NK-92 (cell line): ENCODE measurements around the gene HMGN1.
A peak's percentile ranks its signal among the peaks of the same experiment; 100 is the strongest.
"Not testable (repeated sequence)": the region's sequence is repeated elsewhere in the genome, so short reads cannot be mapped to it uniquely, and the experiment has no call there.

Experiments used
- DNase-seq: peaks from one replicate; lab custom pipeline; 2025; ENCODE audit not compliant: unreplicated experiment; lab: John Stamatoyannopoulos, UW

The HMGN1 gene

DNA sequence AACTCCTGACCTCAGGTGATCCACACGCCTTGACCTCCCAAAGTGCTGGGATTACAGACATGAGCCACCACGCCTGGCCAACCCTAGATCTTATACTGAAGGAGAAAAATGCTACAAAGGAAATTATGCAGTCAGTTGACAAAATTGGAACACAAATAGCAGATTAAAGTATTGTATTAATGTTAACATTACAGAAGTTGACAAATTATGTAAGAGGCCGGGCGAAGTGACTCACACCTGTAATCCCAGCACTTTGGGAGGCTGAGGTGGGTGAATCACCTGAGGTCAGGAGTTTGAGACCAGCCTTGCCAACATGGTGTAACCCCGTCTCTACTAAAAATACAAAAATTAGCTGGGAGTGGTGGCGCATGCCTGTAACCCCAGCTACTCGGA, 21.0 kb upstream of the HMGN1 start:
- not testable (repeated sequence) for DNase-seq

DNA sequence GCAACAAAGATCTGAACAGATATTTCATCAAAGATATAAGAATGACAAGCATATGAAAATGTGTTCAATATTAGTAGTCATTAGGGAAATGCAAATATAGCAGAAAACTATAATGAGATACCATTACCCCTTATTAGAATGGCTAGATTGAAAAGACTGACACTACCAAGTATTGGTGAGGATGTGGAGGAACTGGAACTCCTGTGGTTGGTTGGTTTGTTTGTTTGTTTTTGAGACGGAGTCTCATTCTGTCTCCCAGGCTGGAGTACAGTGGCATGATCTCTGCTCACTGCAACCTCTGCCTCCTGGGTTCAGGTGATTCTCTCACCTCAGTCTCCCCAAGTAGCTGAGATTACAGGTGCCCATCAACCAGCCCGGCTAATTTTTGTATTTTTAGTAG, 18.9 kb upstream of the HMGN1 start:
- no peak for DNase-seq

DNA sequence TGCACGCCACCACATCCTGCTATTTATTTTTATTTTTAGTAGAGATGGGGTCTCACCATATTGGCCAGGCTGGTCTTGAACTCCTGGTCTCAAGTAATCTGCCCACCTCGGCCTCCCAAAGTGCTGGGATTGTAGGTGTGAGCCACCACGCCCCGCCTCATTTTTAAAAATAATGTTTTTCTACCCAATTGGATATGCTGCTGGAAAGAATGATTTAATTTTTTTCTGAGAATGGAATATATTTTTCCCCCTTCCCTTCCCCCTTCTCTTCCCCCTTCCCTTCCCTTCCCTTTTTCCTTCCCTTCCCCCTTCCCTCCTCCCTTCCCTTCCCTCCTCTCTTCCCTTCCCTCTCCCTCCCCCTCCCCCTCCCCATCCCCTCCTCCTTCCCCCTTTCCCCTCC, 17.7 kb upstream of the HMGN1 start:
- DNase-seq, result no peak

DNA sequence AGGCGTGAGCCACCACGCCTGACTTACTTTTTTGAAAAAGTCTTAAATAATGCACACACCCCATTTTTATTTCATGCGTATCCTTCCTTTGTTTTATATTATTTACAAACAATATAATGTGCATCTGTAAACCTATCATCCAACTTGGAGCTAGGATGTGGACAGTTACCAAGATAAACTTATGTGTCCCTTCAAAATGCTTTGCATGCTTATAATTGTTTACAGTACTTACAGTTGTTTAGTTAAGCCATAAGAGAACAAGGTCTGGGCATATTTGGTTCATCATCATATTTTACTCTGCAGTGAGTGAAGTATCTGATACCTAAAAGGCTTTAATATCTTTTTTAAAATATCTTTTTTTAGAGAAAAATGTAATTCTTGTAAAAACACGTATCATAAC, 16.1 kb upstream of the HMGN1 start:
- no peak for DNase-seq

DNA sequence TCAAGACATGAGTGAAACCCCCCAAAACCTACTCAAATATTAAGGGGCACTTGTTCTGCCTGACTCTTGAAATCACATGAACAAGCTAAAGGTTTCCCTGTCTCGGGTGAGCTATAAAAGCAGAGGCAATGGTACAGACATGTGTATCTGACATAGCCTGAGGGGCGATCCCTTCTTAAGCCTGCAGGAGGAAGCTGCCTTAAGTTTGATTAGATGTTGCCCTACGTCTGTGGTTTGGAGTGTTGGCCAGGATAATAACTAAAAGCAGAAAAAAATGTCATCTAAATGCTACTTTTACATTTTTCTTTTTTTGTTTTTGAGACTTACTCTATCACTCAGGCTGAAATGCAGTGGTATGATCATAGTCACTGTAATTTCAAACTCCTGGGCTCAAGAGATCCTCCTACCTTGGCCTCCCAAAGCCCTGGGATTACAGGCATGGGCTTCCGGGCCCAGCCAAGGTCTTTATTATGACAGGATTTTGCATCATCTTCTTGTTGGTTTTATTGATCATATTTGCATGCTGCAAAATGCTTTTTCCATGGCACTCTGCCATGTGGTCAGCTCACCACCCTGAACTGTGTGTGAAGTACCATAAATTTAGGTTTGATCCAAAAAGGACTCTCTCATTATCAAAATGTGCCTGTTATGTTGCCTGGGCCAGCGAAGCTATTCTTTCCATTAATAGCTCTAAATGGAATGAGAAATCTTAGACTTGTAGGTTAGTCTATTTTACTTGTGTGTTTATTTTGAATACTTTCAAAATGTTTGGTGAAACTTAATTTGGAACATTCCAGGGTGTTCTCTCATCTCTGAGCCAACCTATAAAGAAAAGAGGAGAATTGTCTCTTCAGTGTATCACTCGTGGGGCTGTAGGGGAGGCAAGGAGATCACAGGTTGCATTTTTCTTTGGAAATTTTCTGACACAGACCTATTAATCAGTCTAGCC, 15.0 kb upstream of the HMGN1 start:
- DNase-seq, result no peak

DNA sequence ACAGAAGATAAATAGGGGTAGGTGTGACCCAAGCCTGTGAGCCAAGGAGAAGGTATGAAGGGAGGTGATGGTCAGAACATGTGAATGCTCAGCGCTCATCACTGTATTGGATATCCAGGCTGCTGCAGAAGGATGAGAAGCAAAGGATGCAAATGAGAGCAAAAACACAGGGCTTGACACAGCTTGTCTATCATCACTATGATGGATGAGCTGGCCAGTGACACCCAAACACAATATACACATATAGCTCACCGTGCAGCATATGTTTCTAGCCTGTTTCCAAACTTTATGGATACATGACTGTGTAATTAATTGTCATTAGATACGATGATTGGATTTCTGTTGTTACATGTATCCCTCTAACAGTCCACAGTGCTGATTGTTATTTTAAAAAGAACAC, 13.8 kb upstream of the HMGN1 start:
- DNase-seq, result no peak

DNA sequence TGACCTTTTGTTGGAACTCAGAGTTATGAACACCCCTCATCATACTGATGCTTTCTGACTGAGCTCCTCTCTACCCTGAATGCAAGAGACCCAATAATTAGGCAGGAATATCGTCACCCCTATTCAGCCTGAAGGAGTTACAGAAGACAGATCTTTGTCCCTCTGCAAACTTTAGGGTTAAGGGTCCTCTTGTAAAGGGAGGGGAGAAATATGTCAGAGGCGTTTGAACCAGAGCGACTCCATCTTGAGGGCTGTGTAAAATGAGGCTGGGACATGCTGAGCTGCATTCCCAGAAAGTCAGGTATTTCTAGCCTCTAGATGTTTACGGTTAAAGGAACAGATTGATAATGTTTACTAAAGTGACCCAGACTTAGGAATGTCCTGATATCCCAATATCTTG, 10.5 kb upstream of the HMGN1 start:
- no peak for DNase-seq

DNA sequence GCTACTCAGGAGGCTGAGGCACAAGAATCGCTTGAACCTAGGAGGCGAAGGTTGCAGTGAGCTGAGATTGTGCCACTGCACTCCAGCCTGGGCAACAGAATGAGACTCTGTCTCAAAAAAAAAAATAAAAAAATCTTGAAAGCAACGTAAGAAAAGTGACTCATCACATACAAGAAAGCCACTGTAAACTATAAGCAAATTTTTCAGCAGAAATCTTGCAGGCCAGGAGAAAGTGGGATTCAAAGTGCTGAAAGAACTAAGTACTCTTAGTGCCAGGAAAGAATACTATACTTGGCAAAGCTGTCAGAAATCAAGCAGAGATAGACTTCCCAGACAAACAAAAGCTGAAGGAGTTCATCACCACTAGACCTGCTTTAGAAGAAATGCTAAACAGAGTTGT, 4.4 kb upstream of the HMGN1 start:
- no peak for DNase-seq

DNA sequence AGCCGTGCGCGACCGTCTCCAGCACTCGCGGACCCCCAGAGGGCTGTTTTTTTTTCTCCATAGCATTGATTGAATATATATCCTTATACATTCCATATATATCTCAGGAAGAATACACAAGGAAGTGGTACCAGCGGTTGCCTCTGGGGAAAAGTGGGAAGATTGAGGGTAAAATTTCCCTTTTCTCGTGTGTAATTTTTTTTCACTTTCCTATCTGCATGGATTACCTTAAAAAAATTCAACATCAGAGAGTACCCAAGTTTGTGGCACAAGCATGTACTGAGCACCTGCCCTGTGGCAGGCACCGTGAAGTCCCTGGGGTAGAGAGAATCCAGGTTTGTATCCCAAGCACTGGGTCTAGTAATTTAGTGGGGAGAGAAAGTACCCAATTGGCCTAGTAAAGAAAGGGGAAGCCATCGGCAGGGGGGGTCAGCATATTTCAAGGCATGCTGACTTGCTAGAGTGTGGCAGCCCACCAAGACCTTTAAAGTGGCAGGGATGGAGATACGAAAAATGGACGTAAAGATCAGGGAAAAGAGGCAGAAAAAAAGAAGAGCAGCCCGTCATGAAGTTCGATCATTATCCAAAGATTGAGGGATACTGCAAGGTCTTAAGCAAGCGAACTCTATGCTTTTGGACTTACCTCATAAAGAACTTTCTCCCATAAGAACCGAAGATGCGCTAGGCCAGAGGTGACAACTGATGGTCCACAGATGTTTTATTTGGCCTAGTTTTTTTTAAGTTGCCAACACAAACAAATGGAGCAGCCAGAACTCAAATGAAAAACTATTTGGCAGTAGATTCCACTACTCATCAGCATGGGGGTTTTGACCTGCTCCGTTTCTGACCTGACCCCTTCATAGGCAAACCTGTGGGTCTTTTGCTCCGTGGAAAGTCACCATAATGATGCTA, 1.5 kb upstream of the HMGN1 start:
- no peak for DNase-seq

DNA sequence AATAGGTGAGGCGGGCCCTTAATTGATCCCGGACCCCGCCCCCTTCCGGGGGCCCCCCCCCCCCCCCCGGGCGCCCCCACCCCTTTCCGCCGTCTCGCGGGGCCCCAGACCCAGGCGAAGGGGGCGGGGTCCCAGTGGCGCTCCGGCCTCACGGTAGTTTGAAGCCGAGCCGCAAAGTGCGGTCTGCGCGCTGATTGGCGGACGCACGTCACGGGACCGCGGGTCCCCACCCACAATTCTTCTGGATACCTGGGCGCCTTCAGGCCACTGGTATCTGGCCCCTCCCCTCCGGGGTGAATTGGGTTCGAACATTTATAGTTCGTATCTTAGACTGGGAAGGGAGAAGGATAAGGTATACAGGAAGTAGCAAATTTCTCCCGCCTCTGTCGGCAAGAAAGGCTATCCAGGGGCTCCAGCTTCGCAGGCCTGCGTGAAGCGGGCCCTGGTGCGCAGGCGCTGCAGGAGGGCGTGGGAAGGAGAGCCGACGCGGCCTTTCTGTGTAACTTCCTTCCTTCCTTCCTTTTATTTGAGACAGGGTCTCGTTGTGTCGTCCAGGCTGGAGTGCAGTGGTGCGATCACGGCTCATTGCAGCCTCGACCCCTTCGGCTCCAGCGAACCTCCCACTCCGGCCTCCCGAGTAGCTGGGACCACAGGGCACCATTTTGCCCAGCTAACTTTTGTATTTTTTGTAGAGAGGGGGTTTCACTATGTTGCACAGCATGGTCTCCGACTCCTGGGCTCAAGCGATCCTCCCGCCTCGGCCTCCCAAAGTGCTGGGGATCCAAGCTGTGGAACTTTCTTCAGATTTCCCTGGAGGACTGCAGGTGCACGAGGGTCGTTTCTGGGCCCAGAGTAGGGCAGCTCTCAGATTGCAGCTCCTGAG, 564 bp upstream of the HMGN1 start:
- DNase-seq, result peak; percentile 60

DNA sequence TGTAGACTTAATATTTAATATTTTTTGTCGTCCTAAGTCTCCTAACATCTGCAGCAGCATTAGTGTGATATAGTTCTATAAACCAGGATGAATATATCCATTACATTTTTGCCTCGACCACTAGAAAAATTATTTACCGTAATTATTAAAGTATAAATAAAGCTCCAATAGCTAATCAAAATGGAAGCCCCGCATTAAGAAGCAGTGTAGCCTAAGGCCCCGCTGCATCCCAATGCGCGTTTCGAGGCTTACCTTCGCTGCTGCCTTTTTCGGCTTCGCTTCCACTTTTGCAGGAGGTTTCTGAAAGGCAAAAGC, 891 bp downstream of the HMGN1 start:
- no peak for DNase-seq

DNA sequence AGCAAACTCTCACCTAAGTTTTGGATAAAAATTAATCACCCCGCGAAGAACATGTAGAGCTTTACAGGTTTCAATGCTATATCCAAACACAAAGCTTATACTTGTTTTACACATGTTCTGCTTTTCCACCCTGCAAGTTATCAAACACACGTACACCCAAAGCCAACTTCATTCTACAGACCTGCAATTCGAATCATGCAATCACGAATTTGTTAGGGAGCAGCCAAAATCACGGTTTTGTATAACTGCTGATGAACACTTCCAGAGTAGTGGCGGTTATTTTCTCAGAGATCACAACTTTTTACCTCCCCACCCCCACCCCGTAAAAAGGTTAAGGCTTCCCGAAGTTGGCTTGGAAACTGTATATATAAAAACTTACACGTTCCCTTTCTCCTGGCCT, 1.4 kb downstream of the HMGN1 start:
- no peak for DNase-seq

DNA sequence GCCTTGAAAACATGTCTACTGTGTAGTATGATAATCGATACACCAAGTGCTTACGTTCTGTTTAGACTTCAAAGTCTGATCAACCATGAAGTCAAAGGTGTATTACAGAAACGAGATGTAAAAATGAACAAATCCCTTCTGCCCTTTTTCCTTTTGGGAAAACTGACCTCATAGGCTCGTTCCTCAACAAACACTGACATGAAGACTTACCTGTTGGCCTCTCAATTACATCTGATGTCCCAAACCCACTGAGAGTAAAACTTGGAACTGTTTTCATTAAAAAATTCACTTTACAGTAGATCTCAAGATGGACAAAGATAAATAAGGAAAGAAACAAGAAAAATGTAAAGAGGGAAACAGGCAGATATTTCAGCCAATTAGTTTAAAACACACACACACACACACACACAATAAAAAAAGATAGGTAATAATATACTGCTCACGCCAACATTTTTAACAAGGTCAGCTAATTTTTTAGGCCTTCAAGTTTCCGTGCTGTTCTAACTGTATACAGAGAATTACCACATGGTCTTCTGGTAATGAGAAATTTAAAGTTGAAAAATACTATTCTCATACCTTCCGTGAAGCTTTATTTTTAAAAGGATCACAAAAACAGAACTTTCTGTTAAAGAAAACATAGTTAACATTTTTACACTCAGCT, 2.1 kb downstream of the HMGN1 start:
- DNase-seq, result no peak

DNA sequence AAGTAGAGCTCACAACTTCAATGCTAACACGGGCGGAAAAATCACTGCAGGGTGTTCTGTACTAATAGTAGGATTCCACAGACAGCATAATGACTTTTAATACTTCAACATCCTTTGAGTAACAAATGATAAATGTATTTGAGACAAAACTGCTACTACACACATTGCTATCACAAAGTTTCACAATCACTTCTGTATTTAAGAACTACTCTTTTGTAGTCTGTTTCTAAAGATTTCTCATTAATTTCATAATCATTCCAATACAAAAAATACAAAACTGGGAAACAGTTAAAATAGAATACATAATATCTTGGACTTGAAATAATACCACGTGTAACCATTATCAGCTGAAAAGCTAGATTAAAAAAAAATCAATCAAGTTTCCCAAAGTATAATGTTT, 2.7 kb downstream of the HMGN1 start:
- no peak for DNase-seq

DNA sequence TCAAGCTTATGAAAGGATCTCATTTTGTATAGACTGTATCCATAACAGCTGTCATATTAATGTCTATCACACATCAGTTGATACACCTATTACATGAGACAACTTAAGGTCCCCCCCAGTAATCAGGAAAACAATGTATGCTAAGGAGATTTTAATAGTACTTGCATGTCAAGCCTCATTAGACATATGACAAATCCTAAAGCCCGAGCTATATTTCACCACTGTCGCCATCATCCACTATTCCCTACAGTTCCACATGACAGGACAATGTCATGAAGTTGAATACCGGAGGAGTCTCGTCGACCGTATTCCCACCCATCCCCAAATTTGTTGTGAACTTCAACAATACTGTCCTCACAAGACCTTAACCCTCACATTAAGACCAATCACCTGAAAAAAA, 3.4 kb downstream of the HMGN1 start:
- DNase-seq, result no peak

DNA sequence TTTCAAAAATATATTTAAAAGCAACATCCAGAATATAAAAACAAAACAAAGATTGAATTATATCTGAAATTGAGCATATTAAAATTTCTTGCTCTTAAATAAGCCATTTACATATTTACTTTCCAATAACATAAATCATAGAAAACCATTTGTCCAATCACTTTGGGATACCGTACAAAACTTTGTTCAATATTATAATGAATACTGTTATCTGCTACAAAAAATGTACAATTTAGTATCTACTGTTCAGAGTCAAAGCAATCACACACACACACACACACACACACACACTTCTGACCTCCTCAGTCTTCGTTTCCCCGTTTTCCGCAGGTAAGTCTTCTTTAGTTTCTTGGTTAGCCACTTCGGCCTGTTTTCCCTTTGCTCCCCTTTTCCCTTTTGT, 4.0 kb downstream of the HMGN1 start:
- DNase-seq, result no peak

DNA sequence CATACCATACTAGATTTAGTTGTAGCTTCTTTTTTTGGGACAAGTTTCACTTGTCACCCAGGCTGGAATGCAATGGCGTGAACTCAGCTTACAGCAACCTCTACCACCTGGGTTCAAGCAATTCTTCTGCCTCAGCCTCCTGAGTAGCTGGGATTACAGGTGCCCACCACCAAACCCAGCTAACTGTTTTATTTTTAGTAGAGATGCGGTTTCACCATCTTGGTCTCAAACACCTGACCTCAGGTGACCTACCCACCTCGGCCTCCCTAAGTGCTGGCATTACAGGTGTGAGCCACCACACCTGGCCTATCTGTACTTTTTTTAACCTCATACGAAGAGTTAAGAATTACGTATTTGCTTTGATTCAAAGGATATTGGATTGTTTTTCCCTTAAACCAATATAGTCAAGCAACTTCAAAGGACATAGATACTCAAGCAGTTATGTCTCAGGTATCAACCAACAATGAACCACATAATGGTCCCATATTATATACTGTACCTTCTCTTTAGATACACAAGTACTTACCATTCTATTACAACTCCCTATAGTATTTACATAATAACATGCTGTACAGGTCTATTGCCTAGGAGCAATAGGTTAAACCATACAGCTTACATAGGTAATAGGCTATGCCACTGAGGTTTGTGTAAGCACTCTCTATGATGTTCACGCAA, 7.5 kb downstream of the HMGN1 start:
- no peak for DNase-seq

DNA sequence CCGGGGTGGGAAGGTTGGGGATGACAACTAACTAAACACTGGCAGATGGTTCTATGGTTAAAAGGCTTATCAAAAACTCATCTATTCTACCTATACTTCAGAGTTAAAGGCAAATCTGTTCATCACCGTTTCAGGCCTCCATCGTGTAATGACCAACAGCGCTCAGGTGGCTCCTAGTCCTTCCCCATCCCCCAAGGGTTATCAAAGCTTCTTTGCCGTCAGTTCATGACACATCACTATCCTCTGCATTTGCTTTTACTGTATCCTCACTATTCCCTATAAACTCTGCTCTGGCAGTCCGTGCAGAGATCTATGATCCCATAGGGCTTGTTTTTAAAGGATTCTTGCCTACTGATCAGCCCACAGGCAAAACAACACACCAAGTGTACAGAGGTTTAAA, 8.2 kb downstream of the HMGN1 start:
- no peak for DNase-seq

DNA sequence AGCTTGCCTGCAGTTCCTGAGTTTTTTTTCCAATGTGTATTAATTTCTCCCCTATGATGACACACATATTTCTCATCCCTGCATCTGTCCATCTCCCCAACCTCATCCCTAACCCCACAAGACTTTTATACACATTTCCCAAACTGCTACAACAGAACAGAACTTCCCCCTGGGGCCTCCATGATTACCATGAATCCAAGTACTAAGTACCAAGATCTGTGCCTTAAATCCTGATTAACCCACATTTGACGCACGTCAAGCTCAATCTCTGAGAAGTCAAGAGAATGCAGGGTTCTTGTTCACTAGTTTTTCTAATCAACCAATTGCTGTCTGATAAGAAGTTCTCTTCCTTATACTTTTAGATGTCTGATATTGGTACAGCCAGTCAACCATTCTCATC, 9.7 kb downstream of the HMGN1 start:
- no peak for DNase-seq

DNA sequence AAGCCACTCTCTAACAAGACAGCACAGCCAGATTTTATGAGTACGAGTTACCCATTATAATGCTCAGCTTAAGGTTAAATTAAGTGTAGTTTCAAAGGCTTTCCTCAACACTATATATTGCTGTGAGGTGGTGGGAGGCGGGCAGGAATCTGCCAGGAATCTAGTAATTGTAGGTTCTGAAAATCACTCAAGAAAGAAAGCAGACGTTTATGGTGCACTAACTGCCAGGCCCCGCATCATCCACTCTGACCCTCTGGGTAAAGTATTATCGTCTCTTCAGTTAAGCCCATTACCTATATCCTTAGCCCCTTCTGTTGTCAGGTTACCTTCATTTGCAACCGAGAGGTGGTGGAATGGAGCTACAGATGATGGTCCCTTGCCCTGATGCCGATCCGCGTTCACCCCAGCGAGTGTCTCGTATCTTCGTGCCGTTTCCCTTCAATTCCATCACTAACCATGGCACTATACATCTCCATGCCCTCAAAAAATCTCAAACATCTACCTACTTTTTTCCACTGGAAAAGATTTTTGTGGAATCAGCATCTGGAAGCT, 12.4 kb downstream of the HMGN1 start:
- DNase-seq, result no peak
